NT2/D1 (cell line): Measurements from ENCODE around the gene ELOF1.

ENCODE experiments used
- SUZ12 ChIP-seq: IDR thresholded peaks from 2 replicates; pipeline ENCODE4 v1.6.1; 2011; ENCODE audit not compliant: insufficient read length, insufficient read depth; ENCODE audit errors: extremely low read depth
- YY1 ChIP-seq: IDR thresholded peaks from 2 replicates; pipeline ENCODE4 v1.6.1; 2011; ENCODE audit not compliant: insufficient read length, insufficient read depth
- ZNF274 ChIP-seq: IDR thresholded peaks from 2 replicates; pipeline ENCODE4 v1.6.1; 2011; ENCODE audit warnings: mild to moderate bottlenecking, low read depth, low read length

- TF ChIP-seq ZNF274, result no peak
- TF ChIP-seq YY1, result no peak
- TF ChIP-seq SUZ12, result no peak
Measured at GRCh38 chr19:11587975-11588631, 29.1 kb upstream of the ELOF1 start.
